Caco-2 (cell line): ENCODE results near the gene PPIA. TPM values are rescaled to one million over a fixed set of nuclear protein-coding genes. Genes with fewer than 3 reads are reported as not detected.

Experiments
- BruUV-seq: library from RNA; stranded (reverse); fragments of 400-500 nt; replicated peaks from 2 replicates; lab custom pipeline; 2021; lab: Mats Ljungman, UMichigan
- CTCF ChIA-PET: fragments of 300-600 bp; sonication (Branson Sonifier 250); formaldehyde crosslinking; loops from one replicate; lab custom pipeline; 2022; ENCODE audit warnings: antibody characterized with exemption; lab: Charles Lee
- POLR2A ChIA-PET: fragments of 300-600 bp; sonication (Branson Sonifier 250); formaldehyde crosslinking; loops from one replicate; lab custom pipeline; 2022; ENCODE audit warnings: antibody characterized with exemption; lab: Charles Lee
- DNase-seq, 2 experiments: peaks; one replicate each; pipeline versions ENCODE4 v3.0.0 to v3.0.0-alpha.2; 2020 to 2022
- H3K27me3 ChIP-seq: replicated peaks from 2 replicates; pipeline ENCODE4 v1.6.0; 2011; ENCODE audit warnings: low read length; ENCODE audit not compliant: control insufficient read depth, insufficient read depth
- H3K36me3 ChIP-seq: 2 replicates; pipeline ENCODE4 v1.5.1; 2011; ENCODE audit warnings: low read length; ENCODE audit not compliant: control insufficient read depth, insufficient read depth
- H3K4me1 ChIP-seq: fragments of 250-450 bp; sonication (Bioruptor Pico); 2 replicates; pipeline ENCODE4 v1.5.1; 2020; ENCODE audit warnings: mild to moderate bottlenecking
- H3K4me3 ChIP-seq: 2 replicates; pipeline ENCODE4 v1.5.1; 2011; ENCODE audit warnings: low read depth, mild to moderate bottlenecking, control low read depth, low read length
- H3K9me3 ChIP-seq: fragments of 250-450 bp; sonication (Bioruptor Pico); 2 replicates; pipeline ENCODE4 v1.5.1; 2020; ENCODE audit warnings: mild to moderate bottlenecking, moderate library complexity
- H3K27ac Mint-ChIP-seq: one replicate; pipeline ENCODE4 v1.8.0; 2022; ENCODE audit warnings: mixed read lengths; ENCODE audit not compliant: unreplicated experiment
- H3K27me3 Mint-ChIP-seq: one replicate; pipeline ENCODE4 v1.8.0; 2022; ENCODE audit warnings: mixed read lengths; ENCODE audit not compliant: insufficient read depth, unreplicated experiment
- H3K36me3 Mint-ChIP-seq: one replicate; pipeline ENCODE4 v1.8.0; 2022; ENCODE audit warnings: mild to moderate bottlenecking, mixed read lengths; ENCODE audit not compliant: insufficient read depth, unreplicated experiment
- H3K4me1 Mint-ChIP-seq: one replicate; pipeline ENCODE4 v1.8.0; 2022; ENCODE audit warnings: low read depth, mixed read lengths; ENCODE audit not compliant: unreplicated experiment
- H3K4me3 Mint-ChIP-seq: one replicate; pipeline ENCODE4 v1.8.0; 2022; ENCODE audit warnings: mild to moderate bottlenecking, moderate library complexity, mixed read lengths; ENCODE audit not compliant: unreplicated experiment
- H3K9me3 Mint-ChIP-seq: one replicate; pipeline ENCODE4 v1.8.0; 2022; ENCODE audit warnings: mixed read lengths; ENCODE audit not compliant: unreplicated experiment
- CTCF ChIP-seq, 2 experiments: fragments of 200-600 bp in 1 of 2; IDR thresholded peaks; 1 replicate in 1 of 2; 2 replicates in 1 of 2; pipeline versions ENCODE4 v1.5.1 to v1.8.0; 2011 to 2022; ENCODE audit warnings: antibody characterized with exemption in 1 of 2, control low read depth in 1 of 2, inconsistent platforms in 1 of 2, low read depth in 1 of 2, low read length in 1 of 2, mild to moderate bottlenecking in 1 of 2, moderate library complexity in 1 of 2; ENCODE audit not compliant: insufficient read depth in 1 of 2, severe bottlenecking in 1 of 2, unreplicated experiment in 1 of 2
- intact Hi-C: fragments of 100-400 bp; cut with micrococcal nuclease; formaldehyde crosslinking; loops from one replicate; pipeline ENCODE4 v1.10.0; 2022; ENCODE audit not compliant: unreplicated experiment
- total RNA-seq: library from RNA; stranded (reverse); gene quantifications from 2 replicates; pipeline ENCODE4 v1.2.3, GENCODE V29; 2022

Gene PPIA
- total RNA-seq, 1 experiment from 2014 or later: 2,104 TPM

DNA sequence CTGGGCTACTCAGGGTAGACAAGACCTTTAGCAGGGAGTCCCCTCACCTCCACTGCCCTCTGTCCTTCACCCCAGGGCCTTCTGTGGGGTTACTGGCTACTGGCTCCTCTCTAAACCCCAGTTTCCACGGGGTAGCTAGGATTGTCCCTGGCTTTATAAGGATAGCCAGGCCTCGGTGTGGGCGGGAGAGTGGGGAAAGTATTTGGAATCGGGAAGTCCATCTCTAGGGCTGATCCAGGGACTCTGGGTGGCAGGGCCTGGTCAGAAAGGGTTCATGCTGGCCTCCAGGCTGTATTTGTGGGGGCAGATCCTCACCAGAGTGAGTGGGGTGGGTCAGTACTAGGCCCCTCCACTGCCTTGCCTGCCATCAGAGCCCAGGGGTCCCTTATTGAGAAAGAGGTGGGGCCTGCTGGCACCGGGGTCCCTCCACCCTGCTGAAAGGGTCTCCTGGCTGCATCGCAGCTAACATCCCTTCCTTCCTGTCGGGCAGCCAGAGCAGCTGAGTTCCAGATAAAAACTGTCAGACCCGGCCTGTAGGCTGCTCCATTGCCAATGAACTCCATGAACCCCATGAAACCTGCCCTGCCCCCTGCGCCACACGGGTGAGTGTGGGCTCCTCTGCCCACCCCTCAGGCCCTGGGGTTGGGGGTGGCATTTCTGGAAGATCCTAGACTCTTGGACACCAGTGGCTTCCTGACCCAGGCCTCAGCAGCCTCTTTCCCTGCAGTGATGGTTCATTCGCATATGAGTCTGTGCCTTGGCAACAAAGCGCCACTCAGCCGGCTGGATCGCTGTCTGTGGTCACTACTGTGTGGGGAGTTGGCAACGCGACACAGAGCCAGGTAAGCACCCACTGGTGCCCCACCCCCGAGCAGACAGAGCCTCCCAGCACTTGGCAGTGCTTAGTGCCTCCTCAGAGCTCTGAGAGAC is 40.5 kb upstream of the PPIA start:
- peaks cover 6% of the 10 kb centered on the region for H3K36me3 Mint-ChIP-seq
- H3K27me3 Mint-ChIP-seq: no peaks in the 10 kb centered on the region
- H3K4me1 Mint-ChIP-seq: no peaks in the 10 kb centered on the region
- Histone ChIP-seq H3K4me3 (no peak overlapping the region), H3K36me3 (no peaks in the 10 kb centered on the region; the same call in 1 of the 2 replicates), H3K27me3 (no peaks in the 10 kb centered on the region), H3K4me1 (peaks cover 6% of the 10 kb centered on the region; the same call in 1 of the 2 replicates), H3K9me3 (no peaks in the 10 kb centered on the region)
- CTCF ChIA-PET: no interaction called here
- no peak for DNase-seq
- intact Hi-C loops: no loop called here
- no peaks in the 10 kb centered on the region for H3K9me3 Mint-ChIP-seq
- no TSS peak for BruUV-seq
- POLR2A ChIA-PET: no interaction called here
- H3K4me3 Mint-ChIP-seq: no peak overlapping the region
- H3K27ac Mint-ChIP-seq: no peak overlapping the region
- TF ChIP-seq CTCF (IDR thresholded peaks at IDR 0.05; ENCODE audit: insufficient read depth in 1 of 2, low read depth in 1 of 2, low read length in 1 of 2, severe bottlenecking in 1 of 2, unreplicated experiment in 1 of 2): no peak

DNA sequence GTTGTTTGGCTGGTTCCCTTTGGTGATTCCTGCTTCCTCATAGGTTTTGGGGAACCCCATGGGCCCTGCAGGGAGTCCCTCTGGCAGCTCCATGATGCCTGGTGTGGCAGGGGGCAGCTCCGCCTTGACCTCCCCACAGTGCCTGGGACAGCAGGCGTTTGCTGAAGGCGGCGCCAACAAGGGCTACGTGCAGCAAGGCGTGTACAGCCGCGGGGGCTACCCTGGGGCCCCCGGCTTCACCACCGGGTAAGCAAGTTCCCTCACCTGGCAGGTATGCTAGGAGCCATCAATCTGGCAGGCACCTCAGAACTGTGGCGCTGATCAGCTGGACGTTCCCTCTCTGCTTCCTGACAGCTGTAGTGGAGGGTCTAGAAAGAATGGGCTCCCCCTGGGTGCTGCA is 39.6 kb upstream of the PPIA start:
- Mint-ChIP-seq H3K36me3 (peaks cover 6% of the 10 kb centered on the region), H3K4me3 (no peak overlapping the region), H3K9me3 (no peaks in the 10 kb centered on the region), H3K4me1 (no peaks in the 10 kb centered on the region), H3K27me3 (no peaks in the 10 kb centered on the region), H3K27ac (no peak overlapping the region)
- no peaks in the 10 kb centered on the region for H3K27me3 ChIP-seq
- ChIA-PET POLR2A (no interaction called here), CTCF (no interaction called here)
- no peaks in the 10 kb centered on the region for H3K4me1 ChIP-seq
- H3K4me3 ChIP-seq: no peak overlapping the region
- no peak for TF ChIP-seq CTCF (IDR thresholded peaks at IDR 0.05; ENCODE audit: insufficient read depth in 1 of 2, low read depth in 1 of 2, low read length in 1 of 2, severe bottlenecking in 1 of 2, unreplicated experiment in 1 of 2)
- no TSS peak for BruUV-seq
- DNase-seq: no peak
- no peaks in the 10 kb centered on the region for H3K9me3 ChIP-seq
- no peaks in the 10 kb centered on the region; the same call in 1 of the 2 replicates for H3K36me3 ChIP-seq
- intact Hi-C loops: no loop called here

DNA sequence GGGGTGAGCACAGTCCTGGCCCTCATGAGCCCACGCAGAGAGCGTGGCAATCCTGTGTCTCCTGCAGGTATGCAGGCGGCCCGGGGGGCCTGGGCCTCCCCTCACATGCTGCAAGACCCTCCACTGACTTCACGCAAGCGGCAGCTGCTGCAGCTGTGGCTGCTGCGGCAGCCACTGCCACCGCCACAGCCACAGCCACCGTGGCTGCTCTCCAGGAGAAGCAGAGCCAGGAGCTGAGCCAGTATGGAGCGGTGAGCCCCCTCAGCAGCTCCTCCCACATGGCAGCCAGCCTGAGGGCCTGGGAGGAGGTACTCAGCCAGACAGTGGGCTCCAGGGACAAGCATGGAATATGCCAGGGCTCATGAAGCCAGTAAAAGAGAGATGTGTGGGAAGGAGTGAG is 39.2 kb upstream of the PPIA start:
- no peaks in the 10 kb centered on the region; the same call in 1 of the 2 replicates for H3K36me3 ChIP-seq
- no peaks in the 10 kb centered on the region for H3K4me1 ChIP-seq
- POLR2A ChIA-PET: no interaction called here
- no TSS peak for BruUV-seq
- H3K27me3 ChIP-seq: no peaks in the 10 kb centered on the region
- TF ChIP-seq CTCF (IDR thresholded peaks at IDR 0.05; ENCODE audit: insufficient read depth in 1 of 2, low read depth in 1 of 2, low read length in 1 of 2, severe bottlenecking in 1 of 2, unreplicated experiment in 1 of 2): no peak
- Mint-ChIP-seq H3K27ac (no peak overlapping the region), H3K36me3 (peaks cover 9% of the 10 kb centered on the region), H3K4me1 (no peaks in the 10 kb centered on the region), H3K27me3 (no peaks in the 10 kb centered on the region), H3K9me3 (no peaks in the 10 kb centered on the region), H3K4me3 (no peak overlapping the region)
- no peak overlapping the region for H3K4me3 ChIP-seq
- CTCF ChIA-PET: no interaction called here
- peak in 1 of 2 experiments; percentile 23 for DNase-seq
- no peaks in the 10 kb centered on the region for H3K9me3 ChIP-seq
- intact Hi-C loops: no loop called here
